IPS-18c (cell line): Measurements from ENCODE around the gene NANOGP8.

ENCODE experiments used
- H3K4me3 ChIP-seq: 2 replicates; pipeline ENCODE4 v1.7.0; 2013; ENCODE audit warnings: low read depth, mild to moderate bottlenecking, low read length, moderate library complexity; ENCODE audit not compliant: insufficient read depth
- H3K9me3 ChIP-seq: one replicate; pipeline ENCODE4 v1.6.1; 2013; ENCODE audit warnings: mild to moderate bottlenecking, low read length, moderate library complexity; ENCODE audit not compliant: control insufficient read depth, insufficient read depth

The NANOGP8 gene

GRCh38 chr15:35040339-35041255 lies 44.5 kb downstream of the NANOGP8 start:
- Histone ChIP-seq H3K4me3 (no peak overlapping the region), H3K9me3 (no peaks in the 10 kb centered on the region)

DNA sequence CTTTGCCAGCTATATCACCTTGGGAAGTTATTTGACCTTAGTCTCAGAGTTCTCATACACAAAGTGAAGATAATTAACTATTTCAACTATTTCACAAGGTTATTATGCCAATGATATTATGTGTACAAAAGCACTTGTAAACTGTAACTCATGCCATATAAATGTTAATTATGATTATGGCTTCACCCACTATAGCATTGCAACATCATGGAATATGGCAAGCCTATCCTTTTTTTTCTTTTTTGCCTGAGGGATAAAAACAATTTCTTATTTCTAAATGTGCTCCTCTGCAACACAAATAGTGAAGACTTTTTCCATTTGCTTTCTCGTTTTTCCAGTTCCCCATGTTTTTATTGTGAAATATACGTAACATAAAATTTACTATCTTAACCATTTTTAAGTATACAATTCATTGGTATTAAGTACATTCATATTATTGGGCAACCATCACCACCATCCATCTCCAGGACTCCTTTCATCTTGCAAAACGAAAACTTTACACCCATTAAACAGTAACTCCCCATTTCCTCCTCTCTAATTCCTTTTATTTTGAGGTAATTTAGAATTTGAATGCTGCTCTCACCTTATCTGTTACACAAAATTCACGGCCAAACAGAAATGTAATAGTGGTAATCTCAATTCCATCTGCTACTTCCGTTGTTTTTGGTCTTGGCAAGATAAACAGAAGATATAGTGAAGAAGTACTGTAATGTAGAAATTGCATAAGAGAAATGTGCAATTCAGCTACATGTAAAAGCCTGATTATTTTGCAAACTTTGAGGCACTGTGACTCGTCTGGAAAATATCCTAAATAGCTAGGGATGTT lies 46.3 kb downstream of the NANOGP8 start:
- no peak overlapping the region for H3K4me3 ChIP-seq

More for the DNA sequence above, 46.3 kb downstream of the NANOGP8 start:
- H3K9me3 ChIP-seq, result no peaks in the 10 kb centered on the region
